Measurements from ENCODE around the gene NUP210.

NUP210 gene

GRCh38 chr3:13335503-13335902, 84.6 kb downstream of the NUP210 start:
- TF ChIP-seq CTCF (IDR thresholded peaks at IDR 0.05; ENCODE audit: extremely low read depth, missing control alignments), result no peak

GRCh38 chr3:13335059-13335458, 85.1 kb downstream of the NUP210 start:
- no peak for TF ChIP-seq CTCF (IDR thresholded peaks at IDR 0.05; ENCODE audit: extremely low read depth, missing control alignments)
- DNase-seq (ENCODE audit: low spot score), result no peak

More at GRCh38 chr3:13335503-13335902, 84.6 kb downstream of the NUP210 start:
- DNase-seq (ENCODE audit: low spot score), result no peak

- no peak for DNase-seq (ENCODE audit: low spot score)
- no peak for TF ChIP-seq CTCF (IDR thresholded peaks at IDR 0.05; ENCODE audit: extremely low read depth, missing control alignments)
These were observed 86.8 kb downstream of the NUP210 start for GRCh38 chr3:13333236-13333897.

- no peak for DNase-seq (ENCODE audit: low spot score)
- TF ChIP-seq CTCF (IDR thresholded peaks at IDR 0.05; ENCODE audit: extremely low read depth, missing control alignments), result no peak
These were observed 87.4 kb downstream of the NUP210 start for GRCh38 chr3:13332740-13333139.

GRCh38 chr3:13332158-13332557, 88.0 kb downstream of the NUP210 start:
- no peak for TF ChIP-seq CTCF (IDR thresholded peaks at IDR 0.05; ENCODE audit: extremely low read depth, missing control alignments)
- peak; percentile 78 for DNase-seq (ENCODE audit: low spot score)

- TF ChIP-seq CTCF (IDR thresholded peaks at IDR 0.05; ENCODE audit: extremely low read depth, missing control alignments), result no peak
- DNase-seq (ENCODE audit: low spot score), result no peak
These were observed 90.4 kb downstream of the NUP210 start for GRCh38 chr3:13329746-13330145.

GRCh38 chr3:13325892-13326443, 94.2 kb downstream of the NUP210 start:
- no peak for TF ChIP-seq CTCF (IDR thresholded peaks at IDR 0.05; ENCODE audit: extremely low read depth, missing control alignments)
- DNase-seq (ENCODE audit: low spot score), result no peak
